ENCODE measurements around the gene DAPL1.
"Not testable (repeated sequence)": the region's sequence is repeated elsewhere in the genome, so short reads cannot be mapped to it uniquely, and the experiment has no call there.

The DAPL1 gene

GRCh38 chr2:158825021-158825420 is 29.9 kb downstream of the DAPL1 start:
- H3K4me2 ChIP-seq: no peak overlapping the region
- no peaks in the 10 kb centered on the region for H3K9me3 ChIP-seq (replicated peaks in 1 of 11)
- no peak for TF ChIP-seq Cebpa-rat (IDR thresholded peaks at IDR 0.05)
- no peak overlapping the region for H3K27ac ChIP-seq
- H3K4me1 ChIP-seq: peaks cover 0 to 5% (median 0%) of the 10 kb centered on the region in 10 experiments; a peak in 1 of 20 replicates
- H3K4me3 ChIP-seq: no peak overlapping the region
- H4K20me1 ChIP-seq: no peaks in the 10 kb centered on the region
- no peaks in the 10 kb centered on the region for H3K27me3 ChIP-seq
- H3K36me3 ChIP-seq: no peaks in the 10 kb centered on the region
- H3K9ac ChIP-seq: no peak overlapping the region

DNA sequence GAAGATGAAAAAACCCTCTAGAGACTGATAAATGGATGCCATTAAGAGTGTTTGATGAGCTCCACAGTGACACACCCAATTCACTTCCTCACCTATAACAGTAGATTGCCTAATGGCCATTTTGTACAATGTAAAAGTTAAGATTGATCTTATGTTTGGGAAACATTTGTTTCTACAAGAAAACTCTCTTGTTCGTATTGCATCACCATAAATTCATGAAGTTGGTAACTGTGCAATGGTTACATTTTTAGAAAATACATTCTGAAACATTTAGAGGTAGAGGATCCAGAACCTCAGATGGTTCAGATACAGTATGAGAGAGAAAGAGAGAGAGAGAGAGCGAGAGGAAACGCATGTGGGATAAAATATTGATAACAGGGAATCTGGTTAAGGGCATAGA is 31.8 kb downstream of the DAPL1 start:
- Histone ChIP-seq H3K9ac (no peak overlapping the region), H3K36me3 (no peaks in the 10 kb centered on the region), H3K27me3 (no peaks in the 10 kb centered on the region), H4K20me1 (no peaks in the 10 kb centered on the region), H3K9me3 (replicated peaks in 1 of 11) (no peaks in the 10 kb centered on the region), H3K4me1 (peaks cover 0 to 5% (median 0%) of the 10 kb centered on the region in 10 experiments; a peak in 1 of 20 replicates), H3K27ac (no peak overlapping the region), H3K4me2 (no peak overlapping the region), H3K4me3 (no peak overlapping the region)
- no peak for TF ChIP-seq Cebpa-rat (IDR thresholded peaks at IDR 0.05)

- Histone ChIP-seq H3K4me3 (no peak overlapping the region), H3K9ac (no peak overlapping the region), H3K4me2 (no peak overlapping the region), H3K36me3 (no peaks in the 10 kb centered on the region), H3K9me3 (replicated peaks in 1 of 11) (no peaks in the 10 kb centered on the region), H3K4me1 (peaks cover 0 to 5% (median 0%) of the 10 kb centered on the region in 10 experiments; a peak in 1 of 20 replicates), H3K27me3 (no peaks in the 10 kb centered on the region), H4K20me1 (no peaks in the 10 kb centered on the region), H3K27ac (no peak overlapping the region)
- no peak for TF ChIP-seq Cebpa-rat (IDR thresholded peaks at IDR 0.05)
These were observed 33.5 kb downstream of the DAPL1 start for GRCh38 chr2:158828378-158829164.

GRCh38 chr2:158829167-158829566 is 34.0 kb downstream of the DAPL1 start:
- Histone ChIP-seq H3K36me3 (no peaks in the 10 kb centered on the region), H3K4me1 (0 out of 20 replicates have a peak, but pooled peaks cover 0 to 5% (median 0%) of the 10 kb centered on the region in 10 experiments), H4K20me1 (no peaks in the 10 kb centered on the region), H3K4me3 (no peak overlapping the region), H3K27ac (no peak overlapping the region), H3K9me3 (replicated peaks in 1 of 11) (no peaks in the 10 kb centered on the region), H3K27me3 (no peaks in the 10 kb centered on the region), H3K4me2 (no peak overlapping the region), H3K9ac (no peak overlapping the region)
- no peak for TF ChIP-seq Cebpa-rat (IDR thresholded peaks at IDR 0.05)

DNA sequence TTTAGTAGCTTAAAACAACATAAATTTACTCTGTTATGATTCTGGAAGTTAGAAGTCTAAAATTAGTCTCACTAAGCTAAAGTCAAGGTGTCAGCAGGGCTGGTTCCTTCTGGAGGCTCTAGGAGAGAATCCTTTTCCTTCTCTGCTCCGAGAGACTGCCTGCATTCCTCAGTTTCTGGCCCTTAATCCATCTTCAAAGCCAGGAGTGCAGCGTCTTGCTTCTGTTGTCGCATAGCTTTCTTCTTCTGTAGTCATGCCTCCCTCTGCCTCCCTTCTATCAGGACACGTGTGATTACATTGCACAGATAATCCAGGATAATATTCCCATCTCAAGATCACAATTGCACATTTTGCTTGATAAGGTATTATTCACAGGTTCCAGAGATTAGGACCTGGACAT is 35.1 kb downstream of the DAPL1 start:
- Histone ChIP-seq H3K4me2 (no peak overlapping the region), H3K4me3 (no peak overlapping the region), H3K27ac (no peak overlapping the region), H3K9me3 (replicated peaks in 1 of 11) (no peaks in the 10 kb centered on the region), H3K4me1 (no peaks in the 10 kb centered on the region), H4K20me1 (no peaks in the 10 kb centered on the region), H3K9ac (no peak overlapping the region), H3K27me3 (no peaks in the 10 kb centered on the region), H3K36me3 (no peaks in the 10 kb centered on the region)
- no peak for TF ChIP-seq Cebpa-rat (IDR thresholded peaks at IDR 0.05)

- Histone ChIP-seq H3K4me1 (no peaks in the 10 kb centered on the region), H3K27ac (no peak overlapping the region), H3K9ac (no peak overlapping the region), H3K4me2 (no peak overlapping the region), H4K20me1 (no peaks in the 10 kb centered on the region), H3K27me3 (no peaks in the 10 kb centered on the region), H3K36me3 (no peaks in the 10 kb centered on the region), H3K4me3 (no peak overlapping the region), H3K9me3 (replicated peaks in 1 of 11) (no peaks in the 10 kb centered on the region)
- no peak for TF ChIP-seq Cebpa-rat (IDR thresholded peaks at IDR 0.05)
These were observed 40.3 kb downstream of the DAPL1 start for GRCh38 chr2:158835431-158835830.

DNA sequence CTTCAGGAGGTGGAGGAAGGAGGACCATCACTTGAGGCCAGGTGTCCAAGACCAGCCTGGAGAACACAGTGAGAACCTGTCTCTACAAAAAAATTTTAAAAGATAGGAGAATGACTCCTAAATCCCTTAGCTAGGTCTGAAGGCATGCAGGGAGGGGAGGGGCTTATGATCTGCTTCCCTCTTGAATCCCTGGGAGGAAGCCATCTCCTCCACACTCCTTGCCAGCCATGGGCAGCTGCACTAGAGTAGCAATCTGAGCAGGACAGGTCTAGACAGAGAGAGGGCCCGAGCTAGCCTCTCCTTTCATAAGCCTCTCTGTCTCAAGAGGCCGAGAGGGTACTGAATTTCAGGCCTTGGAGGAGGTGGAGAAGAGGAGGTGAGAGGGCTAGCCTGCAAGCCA is 42.5 kb downstream of the DAPL1 start:
- Histone ChIP-seq H4K20me1 (no peaks in the 10 kb centered on the region), H3K27me3 (no peaks in the 10 kb centered on the region), H3K4me3 (no peak overlapping the region), H3K9ac (no peak overlapping the region), H3K4me1 (no peaks in the 10 kb centered on the region), H3K9me3 (replicated peaks in 1 of 11) (no peaks in the 10 kb centered on the region), H3K27ac (no peak overlapping the region), H3K4me2 (no peak overlapping the region), H3K36me3 (no peaks in the 10 kb centered on the region)
- no peak for TF ChIP-seq Cebpa-rat (IDR thresholded peaks at IDR 0.05)

DNA sequence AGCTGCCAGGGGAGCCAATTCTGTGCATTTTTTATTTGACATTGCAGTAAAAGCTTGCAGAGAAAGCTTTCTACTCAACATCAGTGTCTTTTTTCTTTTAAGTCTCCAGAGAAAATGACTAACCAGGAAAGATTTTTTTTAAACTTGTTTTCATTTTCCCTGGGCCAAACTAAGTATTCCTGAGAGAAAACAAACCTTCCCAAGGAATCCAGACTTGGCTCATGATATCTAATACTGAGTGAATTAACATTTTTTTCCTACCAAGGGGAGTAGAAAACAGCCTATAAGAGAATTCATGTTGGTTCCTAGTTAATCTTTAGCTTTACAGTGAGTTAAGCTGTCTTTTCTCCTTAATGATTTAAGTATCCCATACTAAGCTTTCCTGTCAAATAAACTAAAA is 46.7 kb downstream of the DAPL1 start:
- Histone ChIP-seq H3K9ac (no peak overlapping the region), H3K4me3 (no peak overlapping the region), H3K9me3 (replicated peaks in 1 of 11) (no peaks in the 10 kb centered on the region), H3K4me2 (no peak overlapping the region), H3K4me1 (no peaks in the 10 kb centered on the region), H3K27me3 (no peaks in the 10 kb centered on the region), H4K20me1 (no peaks in the 10 kb centered on the region), H3K36me3 (no peaks in the 10 kb centered on the region), H3K27ac (no peak overlapping the region)
- TF ChIP-seq Cebpa-rat (IDR thresholded peaks at IDR 0.05): no peak

- no peaks in the 10 kb centered on the region for H3K36me3 ChIP-seq
- TF ChIP-seq Cebpa-rat (IDR thresholded peaks at IDR 0.05): no peak
These were observed 50.3 kb downstream of the DAPL1 start for GRCh38 chr2:158845444-158845843.

DNA sequence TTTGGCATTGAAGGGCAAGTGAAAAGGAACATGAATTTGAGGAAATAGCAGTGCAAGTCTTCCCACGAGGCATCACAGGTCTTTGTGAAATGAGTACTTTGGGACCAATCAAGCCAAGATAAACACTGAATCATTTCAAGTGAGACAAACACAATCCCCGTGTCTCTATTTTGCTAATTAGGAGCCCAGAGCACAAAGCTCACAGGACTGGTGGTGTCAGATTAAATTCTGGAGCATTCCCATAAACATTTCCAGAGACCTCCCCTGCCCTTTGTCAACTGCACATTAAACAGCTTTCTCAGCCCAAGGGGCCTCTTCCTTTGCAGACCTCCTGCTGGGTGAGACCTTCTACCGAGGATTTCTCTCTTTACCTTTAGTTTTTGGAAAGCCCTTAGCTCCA is 50.7 kb downstream of the DAPL1 start:
- Histone ChIP-seq H3K4me3 (no peak overlapping the region), H3K27ac (no peak overlapping the region), H4K20me1 (no peaks in the 10 kb centered on the region), H3K36me3 (no peaks in the 10 kb centered on the region), H3K9me3 (replicated peaks in 1 of 11) (no peaks in the 10 kb centered on the region), H3K4me1 (no peaks in the 10 kb centered on the region), H3K9ac (no peak overlapping the region), H3K4me2 (no peak overlapping the region), H3K27me3 (no peaks in the 10 kb centered on the region)
- no peak for TF ChIP-seq Cebpa-rat (IDR thresholded peaks at IDR 0.05)

More at GRCh38 chr2:158845444-158845843, 50.3 kb downstream of the DAPL1 start:
- no peak overlapping the region for H3K4me2 ChIP-seq
- H3K4me3 ChIP-seq: no peak overlapping the region
- no peaks in the 10 kb centered on the region for H3K4me1 ChIP-seq
- H3K9ac ChIP-seq: no peak overlapping the region
- no peaks in the 10 kb centered on the region for H3K27me3 ChIP-seq
- no peaks in the 10 kb centered on the region for H3K9me3 ChIP-seq (replicated peaks in 1 of 11)
- no peaks in the 10 kb centered on the region for H4K20me1 ChIP-seq
- H3K27ac ChIP-seq: no peak overlapping the region

GRCh38 chr2:158847526-158847925 is 52.4 kb downstream of the DAPL1 start:
- not testable (repeated sequence) for H4K20me1 ChIP-seq; H3K36me3 ChIP-seq; H3K27me3 ChIP-seq; H3K4me2 ChIP-seq; H3K4me3 ChIP-seq; H3K27ac ChIP-seq; H3K9ac ChIP-seq; H3K9me3 ChIP-seq (replicated peaks in 1 of 11); H3K4me1 ChIP-seq

DNA sequence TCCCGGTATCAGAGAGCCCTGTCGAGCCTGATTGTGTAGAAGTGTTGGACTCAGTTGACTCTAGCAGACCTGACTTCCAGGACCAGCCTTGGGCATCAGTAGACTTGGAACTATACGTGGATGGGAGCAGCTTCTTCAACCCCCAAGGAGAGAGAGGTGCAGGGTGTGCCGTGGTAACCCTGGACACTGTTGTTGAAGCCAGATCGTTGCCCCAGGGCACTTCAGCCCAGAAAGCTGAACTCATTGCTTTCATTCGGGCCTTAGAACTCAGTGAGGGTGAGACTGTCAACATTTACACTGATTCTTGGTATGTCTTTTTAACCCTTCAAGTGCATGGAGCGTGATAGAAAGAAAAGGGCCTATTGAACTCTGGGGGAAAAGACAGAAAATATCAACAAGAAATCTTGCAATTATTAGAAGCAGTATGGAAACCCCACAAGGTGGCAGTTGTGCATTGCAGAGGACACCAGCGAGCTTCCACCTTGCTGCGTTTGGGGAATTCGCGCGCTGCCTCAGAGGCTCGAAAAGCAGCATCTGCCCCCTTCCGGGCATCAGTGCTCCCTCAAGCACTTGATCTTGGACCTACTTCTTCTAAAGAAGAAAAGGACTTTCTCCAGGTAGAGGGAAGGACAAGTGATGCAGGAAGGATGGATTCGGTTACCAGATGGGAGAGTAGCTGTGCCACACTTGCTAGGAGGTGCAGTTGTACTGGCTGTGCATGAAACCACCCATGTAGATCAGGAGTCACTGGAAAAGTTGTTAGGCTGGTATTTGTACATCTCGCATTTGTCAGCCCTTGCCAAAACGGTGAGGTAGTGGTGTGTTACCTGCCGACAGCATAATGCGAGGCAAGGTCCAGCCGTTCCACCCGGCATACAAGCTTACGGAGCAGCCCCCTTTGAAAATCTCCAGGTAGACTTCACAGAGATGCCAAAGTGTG is 53.2 kb downstream of the DAPL1 start:
- not testable (repeated sequence) for H3K4me1 ChIP-seq; H3K27ac ChIP-seq; H3K4me3 ChIP-seq; H4K20me1 ChIP-seq; H3K9me3 ChIP-seq (replicated peaks in 1 of 11); H3K27me3 ChIP-seq; H3K36me3 ChIP-seq; H3K9ac ChIP-seq; H3K4me2 ChIP-seq

GRCh38 chr2:158860179-158860578 is 65.1 kb downstream of the DAPL1 start:
- not testable (repeated sequence) for H3K4me1 ChIP-seq, H3K4me3 ChIP-seq, H4K20me1 ChIP-seq, H3K36me3 ChIP-seq, H3K9ac ChIP-seq, H3K27ac ChIP-seq, H3K4me2 ChIP-seq, H3K27me3 ChIP-seq
- H3K9me3 ChIP-seq (replicated peaks in 1 of 11): peaks cover 11 to 15% (median 14%) of the 10 kb centered on the region in 11 experiments
